Ovary (tissue), 9 donors: ENCODE measurements around the gene NAV2. TPM values are rescaled to one million over a fixed set of nuclear protein-coding genes. Genes with fewer than 3 reads are reported as not detected.

Experiments
- DNase-seq, 5 donors: peaks; one replicate each; pipeline ENCODE4 v3.0.0-alpha.2; 2019 to 2020
- H3K27ac ChIP-seq, 2 donors: fragments of 200-600 bp; one replicate each; pipeline versions ENCODE4 v1.5.1 to v1.8.0; 2019 to 2022
- H3K27me3 ChIP-seq: fragments of 200-600 bp; one replicate; pipeline ENCODE4 v1.8.0; 2022
- H3K36me3 ChIP-seq: fragments of 200-600 bp; sonication (generic); one replicate; pipeline ENCODE4 v1.5.1; 2019
- H3K4me1 ChIP-seq: one replicate; pipeline ENCODE4 v1.8.1; 2013; ENCODE audit warnings: mild to moderate bottlenecking, moderate library complexity; ENCODE audit not compliant: insufficient read depth
- H3K4me3 ChIP-seq: fragments of 200-600 bp; sonication (generic); one replicate; pipeline ENCODE4 v1.5.1; 2017
- H3K9me3 ChIP-seq, 2 donors: fragments of 200-600 bp in 1 of 2; sonication (generic) in 1 of 2; one replicate each; pipeline versions ENCODE4 v1.5.1 to v1.8.1; 2013 to 2019; ENCODE audit warnings: mild to moderate bottlenecking in 1 of 2, moderate library complexity in 1 of 2
- EP300 ChIP-seq: sonication (generic); formaldehyde crosslinking; IDR thresholded peaks from one replicate; pipeline ENCODE4 v1.6.1; 2017; ENCODE audit warnings: antibody characterized with exemption
- POLR2A ChIP-seq: fragments of 450-650 bp; IDR thresholded peaks from one replicate; pipeline ENCODE4 v1.6.1; 2017; ENCODE audit warnings: antibody characterized with exemption, mild to moderate bottlenecking, moderate library complexity
- WGBS, 3 donors: extraction: QIAGEN DNeasy Blood & Tissue Kit in 1 of 3; methylation state at CpG; one replicate each; pipeline versions ENCODE4 v1.1.5 to v1.1.7; 2013 to 2017; 5-methylcytosine and 5-hydroxymethylcytosine counted together
- intact Hi-C, 4 donors: fragments of 100-400 bp; cut with DNase I; formaldehyde crosslinking; loops; one replicate each; pipeline versions ENCODE4 v1.11.0 to v1.15.1; 2022 to 2023
- polyA plus RNA-seq, 2 donors: library from polyadenylated mRNA; stranded (reverse); fragments of 200-250 nt in 1 of 2; fragments of 350-450 nt in 1 of 2; fragmentation: Illumina TruSeq in 1 of 2; extraction: RNeasy Lipid Tissue Mini Kit (QIAGEN cat#74804) in 1 of 2; gene quantifications; one replicate each; pipeline ENCODE4 v1.2.3, GENCODE V29; 2013 to 2014
- total RNA-seq, 7 donors: library from RNA; depleted of rRNA in 2 of 7; stranded (reverse); fragments of >200 nt in 2 of 7; fragmentation: NEBNext Ultra II Directional in 3 of 7; extraction: Animal tissue kit (Norgen Biotek cat#: 25700) in 3 of 7; gene quantifications; one replicate each; pipeline versions ENCODE4 v1.1.0 to v1.2.4, GENCODE V29; 2016 to 2023
- TF ChIP-seq, protein P1 (sequence below), 3 donors: fragments of 450-650 bp in 2 of 3; fragments of 200-600 bp in 1 of 3; IDR thresholded peaks; one replicate each; pipeline versions ENCODE4 v1.5.1 to v1.8.0; 2016 to 2022; ENCODE audit warnings: antibody characterized with exemption in 3 of 3, mild to moderate bottlenecking in 1 of 3
- donor health status: DM: no; HTN: no; CAD: no; lungs with moderate emphysema.
- donor health status: DM: no; HTN: no; CAD: no.
- donor health status: Bipolar disorder and iron deficiency.
- donor health status: DM: yes; HTN: yes; CAD: no.
- donor health status: DM: no; HTN: no; CAD: no.
- donor health status: DM: yes; HTN: yes; CAD: no.

Gene NAV2
- total and polyA plus RNA-seq, 9 donors = 2.9 to 14.1 (median 7.8) TPM

DNA sequence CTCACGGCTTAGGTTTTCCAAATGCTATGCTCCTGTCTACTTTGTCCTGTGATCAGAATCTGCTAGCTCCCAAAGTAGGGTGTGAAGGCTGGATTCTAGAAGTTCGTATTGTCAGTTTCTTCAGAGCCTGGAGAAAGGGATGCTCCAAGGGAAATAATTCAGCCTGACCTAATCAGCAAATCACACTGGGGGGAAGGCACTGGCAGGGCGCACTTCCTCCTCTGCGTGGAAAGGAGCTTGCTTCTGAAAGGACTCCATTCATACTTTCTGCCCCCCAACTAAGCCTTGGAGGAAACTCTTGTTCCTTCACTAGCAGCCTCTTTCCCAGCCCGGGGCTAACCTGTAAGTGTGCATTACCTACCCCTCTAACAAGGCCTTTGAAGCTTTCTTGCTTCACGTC lies 165.9 kb downstream of the NAV2 start:
- Histone ChIP-seq H3K27me3 (no peaks in the 10 kb centered on the region), H3K36me3 (no peaks in the 10 kb centered on the region), H3K4me1 (no peaks in the 10 kb centered on the region), H3K4me3 (no peak overlapping the region), H3K27ac (no peak overlapping the region), H3K9me3 (no peaks in the 10 kb centered on the region)
- WGBS, 3 donors = 90 to 92% (median 90%) methylated on average over 6 of the region's 6 CpGs
- TF ChIP-seq POLR2A (no peak), EP300 (no peak)
- TF ChIP-seq, protein P1, sequence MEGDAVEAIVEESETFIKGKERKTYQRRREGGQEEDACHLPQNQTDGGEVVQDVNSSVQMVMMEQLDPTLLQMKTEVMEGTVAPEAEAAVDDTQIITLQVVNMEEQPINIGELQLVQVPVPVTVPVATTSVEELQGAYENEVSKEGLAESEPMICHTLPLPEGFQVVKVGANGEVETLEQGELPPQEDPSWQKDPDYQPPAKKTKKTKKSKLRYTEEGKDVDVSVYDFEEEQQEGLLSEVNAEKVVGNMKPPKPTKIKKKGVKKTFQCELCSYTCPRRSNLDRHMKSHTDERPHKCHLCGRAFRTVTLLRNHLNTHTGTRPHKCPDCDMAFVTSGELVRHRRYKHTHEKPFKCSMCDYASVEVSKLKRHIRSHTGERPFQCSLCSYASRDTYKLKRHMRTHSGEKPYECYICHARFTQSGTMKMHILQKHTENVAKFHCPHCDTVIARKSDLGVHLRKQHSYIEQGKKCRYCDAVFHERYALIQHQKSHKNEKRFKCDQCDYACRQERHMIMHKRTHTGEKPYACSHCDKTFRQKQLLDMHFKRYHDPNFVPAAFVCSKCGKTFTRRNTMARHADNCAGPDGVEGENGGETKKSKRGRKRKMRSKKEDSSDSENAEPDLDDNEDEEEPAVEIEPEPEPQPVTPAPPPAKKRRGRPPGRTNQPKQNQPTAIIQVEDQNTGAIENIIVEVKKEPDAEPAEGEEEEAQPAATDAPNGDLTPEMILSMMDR (IDR thresholded peaks at IDR 0.05) = no peak
- intact Hi-C loops = no loop called here
- DNase-seq = no peak

DNA sequence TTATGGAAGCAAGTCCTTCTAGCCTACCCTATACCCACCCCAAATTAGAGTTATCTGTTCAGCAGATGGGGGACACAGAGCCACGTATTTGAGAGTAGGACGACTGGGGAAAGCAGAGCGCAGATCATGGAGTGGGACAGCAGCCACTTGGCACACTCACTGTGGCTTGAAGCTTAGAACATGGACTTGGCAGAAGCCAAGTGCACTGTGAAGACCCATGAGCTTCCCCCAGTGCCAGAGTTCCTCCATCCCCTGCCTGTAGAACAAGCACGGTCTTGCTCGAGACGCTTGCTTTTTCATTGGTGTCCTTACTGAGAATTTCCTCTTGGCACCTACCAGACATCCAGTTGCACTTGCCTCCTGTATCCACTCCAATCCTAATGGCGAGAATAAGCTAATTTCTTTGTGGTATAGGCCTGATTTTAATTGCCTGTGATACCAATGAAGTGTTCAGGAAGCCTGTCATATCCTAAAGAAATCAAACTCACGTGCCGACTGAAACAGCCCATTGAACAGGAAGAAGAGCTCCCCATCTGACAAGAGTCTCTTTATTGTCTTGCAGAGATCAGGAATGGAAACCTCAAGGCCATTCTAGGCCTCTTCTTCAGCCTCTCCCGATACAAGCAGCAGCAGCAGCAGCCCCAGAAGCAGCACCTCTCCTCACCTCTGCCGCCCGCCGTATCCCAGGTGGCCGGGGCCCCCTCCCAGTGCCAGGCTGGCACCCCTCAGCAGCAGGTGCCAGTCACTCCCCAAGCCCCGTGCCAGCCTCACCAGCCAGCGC lies 166.9 kb downstream of the NAV2 start:
- Histone ChIP-seq H3K27ac (no peak overlapping the region), H3K27me3 (no peaks in the 10 kb centered on the region), H3K36me3 (no peaks in the 10 kb centered on the region), H3K9me3 (no peaks in the 10 kb centered on the region), H3K4me3 (no peak overlapping the region), H3K4me1 (no peaks in the 10 kb centered on the region)
- TF ChIP-seq POLR2A (no peak), EP300 (no peak)
- TF ChIP-seq, protein P1 (IDR thresholded peaks at IDR 0.05) = no peak
- 83 to 95% (median 88%) methylated on average over 16 of the region's 16 CpGs for WGBS, 3 donors
- intact Hi-C loops = no loop called here
- DNase-seq = no peak

DNA sequence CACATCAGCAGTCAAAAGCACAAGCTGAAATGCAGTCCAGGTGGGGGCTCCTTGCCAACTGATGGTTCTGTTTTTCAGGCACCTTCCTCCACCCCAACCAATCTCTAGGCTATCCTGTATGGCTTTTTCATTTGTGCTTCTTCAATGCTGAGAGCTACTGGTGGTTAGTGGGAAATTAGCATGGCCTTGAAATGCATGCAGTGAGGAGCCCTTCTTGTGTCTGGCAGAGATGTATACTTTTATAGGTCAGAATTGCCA lies 167.4 kb downstream of the NAV2 start:
- Histone ChIP-seq H3K27ac (no peak overlapping the region), H3K4me1 (no peaks in the 10 kb centered on the region), H3K36me3 (no peaks in the 10 kb centered on the region), H3K9me3 (no peaks in the 10 kb centered on the region), H3K27me3 (no peaks in the 10 kb centered on the region), H3K4me3 (no peak overlapping the region)
- DNase-seq = no peak
- TF ChIP-seq, protein P1 (IDR thresholded peaks at IDR 0.05) = no peak
- TF ChIP-seq EP300 (no peak), POLR2A (no peak)
- intact Hi-C loops = no loop called here

- Histone ChIP-seq H3K27ac (no peak overlapping the region), H3K4me3 (no peak overlapping the region), H3K27me3 (no peaks in the 10 kb centered on the region), H3K9me3 (no peaks in the 10 kb centered on the region), H3K4me1 (no peaks in the 10 kb centered on the region), H3K36me3 (no peaks in the 10 kb centered on the region)
- intact Hi-C loops = no loop called here
- no peak for TF ChIP-seq POLR2A
- TF ChIP-seq, protein P1 (IDR thresholded peaks at IDR 0.05) = no peak
- no peak for TF ChIP-seq EP300
- DNase-seq = no peak
Measured at GRCh38 chr11:19881177-19881576, 168.5 kb downstream of the NAV2 start.

DNA sequence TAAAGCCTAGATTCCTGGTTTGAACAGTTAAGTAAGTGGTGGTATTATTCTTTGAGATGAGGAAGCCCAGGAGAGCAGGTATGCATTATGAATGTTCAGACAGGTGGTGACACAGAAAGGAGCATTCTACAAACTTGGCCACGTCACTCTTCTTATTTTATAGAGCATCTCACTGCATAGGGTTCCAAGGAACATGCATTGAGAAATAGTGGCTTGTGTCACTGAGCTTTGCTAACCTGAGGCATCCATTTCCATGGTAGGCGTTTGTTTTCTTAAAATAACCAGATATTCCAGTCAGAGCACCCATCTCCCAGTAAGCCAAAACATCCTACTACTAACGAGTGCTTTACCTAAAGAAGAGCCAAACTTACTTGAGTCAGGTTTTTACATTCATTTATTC lies 169.7 kb downstream of the NAV2 start:
- Histone ChIP-seq H3K27me3 (no peaks in the 10 kb centered on the region), H3K4me1 (no peaks in the 10 kb centered on the region), H3K36me3 (no peaks in the 10 kb centered on the region), H3K9me3 (no peaks in the 10 kb centered on the region), H3K4me3 (no peak overlapping the region), H3K27ac (no peak overlapping the region)
- intact Hi-C loops = no loop called here
- 87 to 93% (median 89%) methylated on average over 3 of the region's 3 CpGs for WGBS, 3 donors
- TF ChIP-seq, protein P1 (IDR thresholded peaks at IDR 0.05) = no peak
- TF ChIP-seq POLR2A (no peak), EP300 (no peak)
- DNase-seq = no peak
